ENCODE data around the gene PACS2.

DNA sequence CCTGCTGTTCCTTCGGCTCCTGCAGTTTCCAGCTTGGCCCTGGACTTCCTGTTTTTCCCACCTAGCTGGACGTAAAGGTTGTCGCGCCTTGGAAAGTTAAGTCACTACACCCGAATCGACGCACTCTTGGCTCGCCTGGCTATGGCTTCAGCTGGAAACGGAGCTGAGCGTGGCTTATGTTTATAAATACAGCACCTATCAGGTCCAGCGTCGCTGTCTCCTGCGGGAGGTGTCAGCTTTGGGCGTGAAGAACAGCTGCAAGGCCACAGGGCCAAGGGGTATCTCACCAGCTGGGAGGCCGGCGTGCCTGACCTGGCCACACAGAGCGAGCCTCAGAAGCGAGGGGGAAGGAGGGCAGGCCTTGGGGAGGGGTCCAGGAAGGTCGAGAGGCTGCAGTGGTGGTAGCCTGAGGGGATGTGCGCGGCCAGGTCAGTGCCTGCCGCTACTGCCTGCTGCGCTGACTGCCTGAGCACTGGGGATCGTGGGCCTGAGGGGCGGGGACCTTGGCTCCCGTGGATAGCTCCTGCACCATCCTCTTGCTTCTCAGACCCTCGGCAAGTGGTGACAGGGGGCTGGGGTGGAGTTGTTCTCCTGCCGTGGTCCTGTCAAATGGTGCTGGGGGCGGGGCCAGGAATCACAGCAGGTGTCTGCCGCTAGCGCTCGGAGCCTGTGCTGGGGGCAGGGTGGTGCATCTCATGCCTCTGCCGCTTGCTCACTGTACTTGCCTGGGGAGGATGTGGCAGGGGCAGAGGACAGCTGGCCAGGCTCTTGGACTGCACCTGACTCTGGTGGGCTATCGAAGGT, 12.5 kb downstream of the PACS2 start:
- TF ChIP-seq, protein P1, sequence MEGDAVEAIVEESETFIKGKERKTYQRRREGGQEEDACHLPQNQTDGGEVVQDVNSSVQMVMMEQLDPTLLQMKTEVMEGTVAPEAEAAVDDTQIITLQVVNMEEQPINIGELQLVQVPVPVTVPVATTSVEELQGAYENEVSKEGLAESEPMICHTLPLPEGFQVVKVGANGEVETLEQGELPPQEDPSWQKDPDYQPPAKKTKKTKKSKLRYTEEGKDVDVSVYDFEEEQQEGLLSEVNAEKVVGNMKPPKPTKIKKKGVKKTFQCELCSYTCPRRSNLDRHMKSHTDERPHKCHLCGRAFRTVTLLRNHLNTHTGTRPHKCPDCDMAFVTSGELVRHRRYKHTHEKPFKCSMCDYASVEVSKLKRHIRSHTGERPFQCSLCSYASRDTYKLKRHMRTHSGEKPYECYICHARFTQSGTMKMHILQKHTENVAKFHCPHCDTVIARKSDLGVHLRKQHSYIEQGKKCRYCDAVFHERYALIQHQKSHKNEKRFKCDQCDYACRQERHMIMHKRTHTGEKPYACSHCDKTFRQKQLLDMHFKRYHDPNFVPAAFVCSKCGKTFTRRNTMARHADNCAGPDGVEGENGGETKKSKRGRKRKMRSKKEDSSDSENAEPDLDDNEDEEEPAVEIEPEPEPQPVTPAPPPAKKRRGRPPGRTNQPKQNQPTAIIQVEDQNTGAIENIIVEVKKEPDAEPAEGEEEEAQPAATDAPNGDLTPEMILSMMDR (conservative IDR thresholded peaks at IDR 0.05): no peak
- no peak for TF ChIP-seq EZH2 (IDR thresholded peaks at IDR 0.05; ENCODE audit: low read depth)

Measured in PC-9 (cell line).